ENCODE measurements around the gene IER5L. TPM values are rescaled to one million over a fixed set of nuclear protein-coding genes. Genes with fewer than 3 reads are reported as not detected.

IER5L gene
- total RNA-seq, 6 experiments from 2014 or later: 2.7 to 19.8 (median 7.8) TPM

DNA sequence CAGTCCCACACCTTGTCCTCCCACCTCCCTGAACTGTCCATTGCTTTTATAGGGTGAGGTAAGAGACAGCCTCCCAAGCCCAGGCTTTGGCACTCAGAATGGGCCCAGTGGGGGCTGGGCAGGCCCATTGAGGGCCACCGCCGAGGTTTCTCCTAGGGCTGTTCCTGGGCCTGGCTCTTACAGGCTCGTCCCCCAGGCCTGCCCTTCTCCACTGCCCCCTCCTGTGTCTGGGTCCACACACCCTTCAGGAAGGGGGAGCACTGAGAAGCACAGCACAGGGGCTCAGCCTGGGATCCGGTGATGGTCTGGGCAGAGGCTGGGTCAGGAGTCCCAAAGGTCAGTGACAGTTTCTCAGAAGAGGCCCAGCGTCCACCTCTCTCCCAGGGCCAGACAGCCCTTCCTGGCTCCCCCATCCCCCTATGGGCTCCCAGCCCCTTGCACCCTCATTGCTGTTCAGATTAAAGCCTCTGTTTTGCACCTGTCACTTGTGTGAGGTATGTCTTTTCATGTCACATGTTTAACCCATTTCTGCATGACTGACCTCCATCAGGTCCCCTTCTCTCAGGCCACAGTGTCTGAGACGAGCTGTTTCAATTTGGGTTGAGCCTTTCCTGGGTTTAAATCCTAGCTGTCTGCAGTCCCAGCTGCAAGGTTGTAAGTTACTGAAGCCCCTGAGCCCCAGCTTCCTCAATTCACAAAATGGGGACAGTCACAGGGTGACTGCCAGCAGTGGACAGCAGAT lies 29.4 kb downstream of the IER5L start:
- TF ChIP-seq, protein P1, sequence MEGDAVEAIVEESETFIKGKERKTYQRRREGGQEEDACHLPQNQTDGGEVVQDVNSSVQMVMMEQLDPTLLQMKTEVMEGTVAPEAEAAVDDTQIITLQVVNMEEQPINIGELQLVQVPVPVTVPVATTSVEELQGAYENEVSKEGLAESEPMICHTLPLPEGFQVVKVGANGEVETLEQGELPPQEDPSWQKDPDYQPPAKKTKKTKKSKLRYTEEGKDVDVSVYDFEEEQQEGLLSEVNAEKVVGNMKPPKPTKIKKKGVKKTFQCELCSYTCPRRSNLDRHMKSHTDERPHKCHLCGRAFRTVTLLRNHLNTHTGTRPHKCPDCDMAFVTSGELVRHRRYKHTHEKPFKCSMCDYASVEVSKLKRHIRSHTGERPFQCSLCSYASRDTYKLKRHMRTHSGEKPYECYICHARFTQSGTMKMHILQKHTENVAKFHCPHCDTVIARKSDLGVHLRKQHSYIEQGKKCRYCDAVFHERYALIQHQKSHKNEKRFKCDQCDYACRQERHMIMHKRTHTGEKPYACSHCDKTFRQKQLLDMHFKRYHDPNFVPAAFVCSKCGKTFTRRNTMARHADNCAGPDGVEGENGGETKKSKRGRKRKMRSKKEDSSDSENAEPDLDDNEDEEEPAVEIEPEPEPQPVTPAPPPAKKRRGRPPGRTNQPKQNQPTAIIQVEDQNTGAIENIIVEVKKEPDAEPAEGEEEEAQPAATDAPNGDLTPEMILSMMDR (IDR thresholded peaks at IDR 0.05): no peak
- no peak for ATAC-seq
- H3K27ac ChIP-seq: no peak overlapping the region
- H3K9me3 ChIP-seq: no peaks in the 10 kb centered on the region
- intact Hi-C loops (cut with DNase I): no loop called here
- no peak for DNase-seq
- H3K36me3 ChIP-seq: peaks cover 0 to 5% (median 1%) of the 10 kb centered on the region in 4 donors
- WGBS (ENCODE audit: insufficient coverage, low coverage, low lambda C conversion rate, missing lambda C conversion rate): 67% methylated on average over 3 of the region's 6 CpGs
- H3K27me3 ChIP-seq: no peaks in the 10 kb centered on the region
- peaks cover 0 to under 1% (median under 1%) of the 10 kb centered on the region in 4 donors for H3K4me1 ChIP-seq
- H3K4me3 ChIP-seq: no peak overlapping the region

DNA sequence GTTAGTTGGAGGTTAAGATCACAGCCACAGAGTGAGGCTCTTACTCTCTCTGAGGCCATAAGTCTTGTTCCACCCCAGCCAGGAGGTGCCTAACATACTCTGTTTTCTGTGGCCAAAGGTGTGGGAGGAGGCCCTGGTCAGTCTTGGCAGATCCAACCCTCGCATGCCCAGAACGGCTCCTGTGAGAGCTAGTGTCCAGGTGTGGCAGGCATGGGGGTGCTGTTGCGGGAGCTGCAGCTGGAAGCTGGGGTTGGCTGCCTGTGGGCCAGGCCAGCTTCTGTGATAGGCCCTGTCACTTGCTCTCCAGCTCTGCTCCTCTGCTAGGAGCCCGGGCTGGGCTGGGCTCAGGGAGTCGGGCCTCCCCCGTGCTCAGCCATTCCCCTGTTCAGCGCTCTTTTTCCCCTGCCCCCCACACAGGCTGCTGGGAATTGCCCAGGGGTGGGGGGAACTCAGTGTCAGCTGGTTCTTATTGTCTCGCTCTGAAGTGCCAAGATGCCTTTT lies 31.6 kb downstream of the IER5L start:
- DNase-seq (no peak), ATAC-seq (no peak)
- Histone ChIP-seq H3K27me3 (no peaks in the 10 kb centered on the region), H3K4me3 (no peak overlapping the region), H3K27ac (peak overlapping the region; percentile 21 to 69 (median 47)), H3K4me1 (peaks cover 0 to 22% (median 12%) of the 10 kb centered on the region in 4 donors), H3K9me3 (no peaks in the 10 kb centered on the region), H3K36me3 (peaks cover 0 to 9% (median 4%) of the 10 kb centered on the region in 4 donors)
- no peak for TF ChIP-seq POLR2A (IDR thresholded peaks at IDR 0.05)
- TF ChIP-seq, protein P1 (IDR thresholded peaks at IDR 0.05): no peak
- 71% methylated on average over 1 of the region's 8 CpGs for WGBS (ENCODE audit: insufficient coverage, low coverage, low lambda C conversion rate, missing lambda C conversion rate)
- intact Hi-C loops (cut with DNase I): no loop called here

DNA sequence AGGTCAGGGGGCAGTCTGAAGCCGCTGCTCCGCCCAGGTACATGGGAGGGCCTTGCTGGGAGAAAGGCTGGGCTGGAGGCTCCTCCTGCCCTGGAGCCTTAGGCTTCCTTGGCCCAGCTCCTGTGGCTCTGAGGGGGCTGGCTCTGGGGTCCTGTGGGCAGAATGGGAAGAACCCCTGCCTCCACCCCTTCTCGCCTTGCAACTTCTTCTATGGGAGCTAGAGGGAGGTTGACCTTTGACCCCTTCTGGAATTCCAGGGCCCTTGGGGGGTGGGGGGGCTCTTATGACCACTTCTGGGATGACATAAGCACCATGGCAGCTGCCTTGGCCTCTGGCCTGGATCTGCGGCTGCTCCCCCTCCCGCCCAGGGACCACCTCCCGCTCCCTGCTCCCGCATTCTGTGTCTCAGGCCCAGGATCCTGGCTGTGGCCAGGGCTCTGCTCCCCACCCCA lies 32.2 kb downstream of the IER5L start:
- Histone ChIP-seq H3K4me3 (no peak overlapping the region), H3K4me1 (peaks cover 0 to 29% (median 15%) of the 10 kb centered on the region in 4 donors), H3K27me3 (no peaks in the 10 kb centered on the region), H3K27ac (peak overlapping the region; percentile 29 to 69 (median 47)), H3K36me3 (peaks cover 0 to 9% (median 4%) of the 10 kb centered on the region in 4 donors), H3K9me3 (no peaks in the 10 kb centered on the region)
- intact Hi-C loops (cut with DNase I): no loop called here
- DNase-seq (no peak), ATAC-seq (no peak)
- no peak for TF ChIP-seq POLR2A (IDR thresholded peaks at IDR 0.05)
- TF ChIP-seq, protein P1 (IDR thresholded peaks at IDR 0.05): no peak
- no CpG with 5 or more reads among the region's 7 CpGs for WGBS (ENCODE audit: insufficient coverage, low coverage, low lambda C conversion rate, missing lambda C conversion rate)

DNA sequence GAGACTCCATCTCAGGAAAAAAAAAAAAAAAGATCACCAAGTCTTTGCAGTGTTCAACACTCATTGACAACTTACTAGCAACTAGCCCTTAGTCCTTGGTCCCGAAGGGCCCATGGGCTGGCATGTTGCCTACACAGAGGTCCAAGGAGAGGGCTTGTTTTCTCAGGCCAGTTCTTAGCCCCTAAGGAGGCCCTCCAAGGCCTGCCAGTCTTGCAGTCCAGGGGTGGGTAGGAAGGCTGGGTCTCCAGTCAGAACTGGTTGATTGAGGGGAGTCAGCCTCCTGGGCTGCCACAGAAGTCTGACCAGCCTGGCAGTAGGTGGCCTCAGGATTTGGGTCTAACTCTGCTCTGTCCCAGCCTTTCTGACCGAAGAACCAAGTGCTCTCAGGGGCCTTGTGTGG lies 32.7 kb downstream of the IER5L start:
- ATAC-seq (no peak), DNase-seq (no peak)
- intact Hi-C loops (cut with DNase I): no loop called here
- Histone ChIP-seq H3K27me3 (no peaks in the 10 kb centered on the region), H3K27ac (peak overlapping the region in 2 of 3 donors; percentile 29 to 40), H3K4me1 (peaks cover 0 to 34% (median 16%) of the 10 kb centered on the region in 4 donors), H3K36me3 (peaks cover 0 to 9% (median 4%) of the 10 kb centered on the region in 4 donors), H3K4me3 (no peak overlapping the region), H3K9me3 (no peaks in the 10 kb centered on the region)
- WGBS (ENCODE audit: insufficient coverage, low coverage, low lambda C conversion rate, missing lambda C conversion rate): no CpG with 5 or more reads among the region's 2 CpGs
- TF ChIP-seq, protein P1 (IDR thresholded peaks at IDR 0.05): no peak
- no peak for TF ChIP-seq POLR2A (IDR thresholded peaks at IDR 0.05)
